HG02642 (cell line): ENCODE measurements around the gene ABCB4.
"Not testable (repeated sequence)": the region's sequence is repeated elsewhere in the genome, so short reads cannot be mapped to it uniquely, and the experiment has no call there.

ENCODE experiments used
- ATAC-seq: cut with Tn5 transposase; IDR thresholded peaks from one replicate; pipeline ENCODE4 v1.9.1; 2021; ENCODE audit warnings: mild to moderate bottlenecking; ENCODE audit not compliant: unreplicated experiment, poor library complexity

Gene ABCB4

GRCh38 chr7:87479951-87480350, 4.5 kb upstream of the ABCB4 start:
- ATAC-seq = no peak

- no peak for ATAC-seq
These were observed 688 bp upstream of the ABCB4 start for GRCh38 chr7:87476179-87476557.

GRCh38 chr7:87474533-87475358, 734 bp downstream of the ABCB4 start:
- ATAC-seq = peak; percentile 75

- peak; percentile 1 for ATAC-seq
These were observed 1.5 kb downstream of the ABCB4 start for GRCh38 chr7:87473986-87474385.

GRCh38 chr7:87473192-87473591, 2.3 kb downstream of the ABCB4 start:
- no peak for ATAC-seq

- ATAC-seq = no peak
These were observed 4.0 kb downstream of the ABCB4 start for GRCh38 chr7:87471473-87471872.

- ATAC-seq = not testable (repeated sequence)
These were observed 6.3 kb downstream of the ABCB4 start for GRCh38 chr7:87469204-87469603.

- ATAC-seq = not testable (repeated sequence)
These were observed 10.0 kb downstream of the ABCB4 start for GRCh38 chr7:87465534-87465880.

GRCh38 chr7:87464830-87465533, 10.5 kb downstream of the ABCB4 start:
- not testable (repeated sequence) for ATAC-seq

GRCh38 chr7:87463982-87464381, 11.5 kb downstream of the ABCB4 start:
- ATAC-seq = no peak

- ATAC-seq = not testable (repeated sequence)
These were observed 15.0 kb downstream of the ABCB4 start for GRCh38 chr7:87460444-87460843.

GRCh38 chr7:87459941-87460340, 15.5 kb downstream of the ABCB4 start:
- no peak for ATAC-seq

GRCh38 chr7:87458148-87458547, 17.3 kb downstream of the ABCB4 start:
- no peak for ATAC-seq

- no peak for ATAC-seq
These were observed 19.2 kb downstream of the ABCB4 start for GRCh38 chr7:87456247-87456646.

- no peak for ATAC-seq
These were observed 23.2 kb downstream of the ABCB4 start for GRCh38 chr7:87452279-87452678.

- no peak for ATAC-seq
These were observed 24.3 kb downstream of the ABCB4 start for GRCh38 chr7:87451187-87451586.

- ATAC-seq = no peak
These were observed 24.8 kb downstream of the ABCB4 start for GRCh38 chr7:87450706-87451105.

GRCh38 chr7:87448388-87448787, 27.1 kb downstream of the ABCB4 start:
- ATAC-seq = no peak

- no peak for ATAC-seq
These were observed 28.3 kb downstream of the ABCB4 start for GRCh38 chr7:87447116-87447635.

GRCh38 chr7:87445897-87446296, 29.6 kb downstream of the ABCB4 start:
- ATAC-seq = peak; percentile 96

GRCh38 chr7:87435546-87435945, 39.9 kb downstream of the ABCB4 start:
- ATAC-seq = no peak

- ATAC-seq = no peak
These were observed 42.9 kb downstream of the ABCB4 start for GRCh38 chr7:87432536-87432935.
